ENCODE results near the gene POU2F3. TPM values are rescaled to one million over a fixed set of nuclear protein-coding genes. Genes with fewer than 3 reads are reported as not detected.

Gene POU2F3
- total RNA-seq, 1 donor from 2014 or later, result not detected

GRCh38 chr11:120314861-120315260 is 74.9 kb downstream of the POU2F3 start:
- H3K27ac Mint-ChIP-seq (ENCODE audit: unreplicated experiment), result no peak overlapping the region
- DNase-seq (ENCODE audit: extremely low spot score, unreplicated experiment), result no peak
- no peaks in the 10 kb centered on the region for H3K9me3 Mint-ChIP-seq (ENCODE audit: unreplicated experiment)

GRCh38 chr11:120316880-120317688 is 77.1 kb downstream of the POU2F3 start:
- Mint-ChIP-seq H3K27ac (ENCODE audit: unreplicated experiment) (no peak overlapping the region), H3K4me3 (ENCODE audit: unreplicated experiment) (no peak overlapping the region), H3K36me3 (ENCODE audit: unreplicated experiment) (no peaks in the 10 kb centered on the region), H3K27me3 (ENCODE audit: unreplicated experiment) (peaks cover 31% of the 10 kb centered on the region), H3K4me1 (ENCODE audit: unreplicated experiment) (peaks cover 7% of the 10 kb centered on the region), H3K9me3 (ENCODE audit: unreplicated experiment) (no peaks in the 10 kb centered on the region)
- no peak for TF ChIP-seq CTCF (IDR thresholded peaks at IDR 0.05)
- DNase-seq (ENCODE audit: extremely low spot score, unreplicated experiment), result no peak

More at GRCh38 chr11:120314861-120315260, 74.9 kb downstream of the POU2F3 start:
- Mint-ChIP-seq H3K4me3 (ENCODE audit: unreplicated experiment) (no peak overlapping the region), H3K36me3 (ENCODE audit: unreplicated experiment) (no peaks in the 10 kb centered on the region), H3K27me3 (ENCODE audit: unreplicated experiment) (peaks cover 31% of the 10 kb centered on the region), H3K4me1 (ENCODE audit: unreplicated experiment) (peaks cover 7% of the 10 kb centered on the region)
- no peak for TF ChIP-seq CTCF (IDR thresholded peaks at IDR 0.05)

- no peak for TF ChIP-seq CTCF (IDR thresholded peaks at IDR 0.05)
- Mint-ChIP-seq H3K27ac (ENCODE audit: unreplicated experiment) (no peak overlapping the region), H3K4me3 (ENCODE audit: unreplicated experiment) (no peak overlapping the region), H3K36me3 (ENCODE audit: unreplicated experiment) (no peaks in the 10 kb centered on the region), H3K9me3 (ENCODE audit: unreplicated experiment) (no peaks in the 10 kb centered on the region), H3K27me3 (ENCODE audit: unreplicated experiment) (peaks cover 25% of the 10 kb centered on the region), H3K4me1 (ENCODE audit: unreplicated experiment) (peaks cover 7% of the 10 kb centered on the region)
- DNase-seq (ENCODE audit: extremely low spot score, unreplicated experiment), result no peak
These were observed 77.9 kb downstream of the POU2F3 start for GRCh38 chr11:120317689-120318480.

- H3K36me3 Mint-ChIP-seq (ENCODE audit: unreplicated experiment), result no peaks in the 10 kb centered on the region
- no peaks in the 10 kb centered on the region for H3K9me3 Mint-ChIP-seq (ENCODE audit: unreplicated experiment)
- no peak for DNase-seq (ENCODE audit: extremely low spot score, unreplicated experiment)
- peaks cover 20% of the 10 kb centered on the region for H3K27me3 Mint-ChIP-seq (ENCODE audit: unreplicated experiment)
- H3K4me1 Mint-ChIP-seq (ENCODE audit: unreplicated experiment), result peaks cover 7% of the 10 kb centered on the region
- H3K27ac Mint-ChIP-seq (ENCODE audit: unreplicated experiment), result no peak overlapping the region
- TF ChIP-seq CTCF (IDR thresholded peaks at IDR 0.05), result no peak
- no peak overlapping the region for H3K4me3 Mint-ChIP-seq (ENCODE audit: unreplicated experiment)
These were observed 79.0 kb downstream of the POU2F3 start for GRCh38 chr11:120318906-120319305.
